HepG2 (cell line): ENCODE data around the gene TRAF3.

ENCODE experiments used
- ELF1 ChIP-seq: sonication (generic); formaldehyde crosslinking; IDR thresholded peaks from 2 replicates; pipeline ENCODE4 v1.4.0; 2020; ENCODE audit warnings: missing genetic modification reagents
- FOSL1 ChIP-seq: sonication (generic); formaldehyde crosslinking; IDR thresholded peaks from 2 replicates; pipeline ENCODE4 v1.9.0; 2021; ENCODE audit warnings: missing genetic modification reagents, borderline replicate concordance
- MAX ChIP-seq: IDR thresholded peaks from 2 replicates; pipeline ENCODE4 v1.6.1; 2012; ENCODE audit warnings: inconsistent platforms
- POLR2AphosphoS5 ChIP-seq: IDR thresholded peaks from 2 replicates; pipeline ENCODE4 v1.6.1; 2012; ENCODE audit warnings: low read depth, low read length
- SNAPC2 ChIP-seq: sonication (generic); formaldehyde crosslinking; IDR thresholded peaks from 2 replicates; pipeline ENCODE4 v1.8.1; 2022; ENCODE audit warnings: mild to moderate bottlenecking, missing genetic modification reagents
- SP1 ChIP-seq, 2 experiments: fragments of 450-650 bp in 1 of 2; sonication (generic) in 1 of 2; formaldehyde crosslinking in 1 of 2; IDR thresholded peaks; 2 replicates each; pipeline versions ENCODE4 v1.4.0 to v1.6.1; 2016 to 2020; ENCODE audit warnings: missing genetic modification reagents in 1 of 2
- U2AF1 ChIP-seq: fragments of 200-400 bp; formaldehyde crosslinking; optimal IDR thresholded peaks from 2 replicates; pipeline ENCODE3; 2017; ENCODE audit warnings: mild to moderate bottlenecking, low read depth, low read length
- ZNF10 ChIP-seq: sonication (generic); formaldehyde crosslinking; IDR thresholded peaks from 2 replicates; pipeline ENCODE4 v1.4.0; 2020; ENCODE audit warnings: mild to moderate bottlenecking, low read depth, missing genetic modification reagents, borderline replicate concordance
- ZNF280B ChIP-seq: sonication (generic); formaldehyde crosslinking; IDR thresholded peaks from 2 replicates; pipeline ENCODE4 v1.5.0; 2020; ENCODE audit warnings: missing genetic modification reagents, mild to moderate bottlenecking, borderline replicate concordance
- ZNF281 ChIP-seq: sonication (generic); formaldehyde crosslinking; IDR thresholded peaks from 2 replicates; pipeline ENCODE4 v1.4.0; 2020; ENCODE audit warnings: missing genetic modification reagents, borderline replicate concordance
- TF ChIP-seq, protein P1 (sequence below): sonication (generic); formaldehyde crosslinking; IDR thresholded peaks from 2 replicates; pipeline ENCODE4 v1.5.0; 2020; ENCODE audit warnings: mild to moderate bottlenecking, missing genetic modification reagents
- TF ChIP-seq, protein P2 (sequence below), 2 experiments: sonication (generic) in 1 of 2; formaldehyde crosslinking in 1 of 2; IDR thresholded peaks; 2 replicates each; pipeline versions ENCODE4 v1.5.1 to v1.6.1; 2011 to 2020; ENCODE audit warnings: borderline replicate concordance in 1 of 2, low read depth in 1 of 2, low read length in 1 of 2, mild to moderate bottlenecking in 1 of 2, missing genetic modification reagents in 1 of 2, moderate library complexity in 1 of 2

DNA sequence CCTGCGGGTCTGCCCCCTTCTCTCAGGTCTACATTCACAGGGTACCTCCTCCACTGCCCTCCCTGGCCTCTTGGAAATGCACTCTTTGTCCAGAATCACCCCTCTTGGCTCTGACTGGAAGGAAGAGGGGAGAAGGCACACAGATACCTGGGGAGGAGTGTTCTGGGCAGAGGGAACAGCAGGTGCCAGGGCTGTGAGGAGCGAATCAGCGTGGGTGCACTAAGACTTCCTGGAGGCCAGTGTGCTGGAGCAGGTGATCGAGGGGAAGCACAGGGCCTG, 8.3 kb upstream of the TRAF3 start:
- no peak for TF ChIP-seq ZNF281
- no peak for TF ChIP-seq POLR2AphosphoS5
- TF ChIP-seq SNAPC2 (CRISPR knock-in tag): no peak
- TF ChIP-seq ZNF280B (CRISPR knock-in tag): no peak
- no peak for TF ChIP-seq U2AF1
- TF ChIP-seq ZNF10 (CRISPR knock-in tag): no peak
- TF ChIP-seq, protein P1, sequence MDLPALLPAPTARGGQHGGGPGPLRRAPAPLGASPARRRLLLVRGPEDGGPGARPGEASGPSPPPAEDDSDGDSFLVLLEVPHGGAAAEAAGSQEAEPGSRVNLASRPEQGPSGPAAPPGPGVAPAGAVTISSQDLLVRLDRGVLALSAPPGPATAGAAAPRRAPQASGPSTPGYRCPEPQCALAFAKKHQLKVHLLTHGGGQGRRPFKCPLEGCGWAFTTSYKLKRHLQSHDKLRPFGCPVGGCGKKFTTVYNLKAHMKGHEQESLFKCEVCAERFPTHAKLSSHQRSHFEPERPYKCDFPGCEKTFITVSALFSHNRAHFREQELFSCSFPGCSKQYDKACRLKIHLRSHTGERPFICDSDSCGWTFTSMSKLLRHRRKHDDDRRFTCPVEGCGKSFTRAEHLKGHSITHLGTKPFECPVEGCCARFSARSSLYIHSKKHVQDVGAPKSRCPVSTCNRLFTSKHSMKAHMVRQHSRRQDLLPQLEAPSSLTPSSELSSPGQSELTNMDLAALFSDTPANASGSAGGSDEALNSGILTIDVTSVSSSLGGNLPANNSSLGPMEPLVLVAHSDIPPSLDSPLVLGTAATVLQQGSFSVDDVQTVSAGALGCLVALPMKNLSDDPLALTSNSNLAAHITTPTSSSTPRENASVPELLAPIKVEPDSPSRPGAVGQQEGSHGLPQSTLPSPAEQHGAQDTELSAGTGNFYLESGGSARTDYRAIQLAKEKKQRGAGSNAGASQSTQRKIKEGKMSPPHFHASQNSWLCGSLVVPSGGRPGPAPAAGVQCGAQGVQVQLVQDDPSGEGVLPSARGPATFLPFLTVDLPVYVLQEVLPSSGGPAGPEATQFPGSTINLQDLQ (CRISPR knock-in tag): no peak
- TF ChIP-seq, protein P2, sequence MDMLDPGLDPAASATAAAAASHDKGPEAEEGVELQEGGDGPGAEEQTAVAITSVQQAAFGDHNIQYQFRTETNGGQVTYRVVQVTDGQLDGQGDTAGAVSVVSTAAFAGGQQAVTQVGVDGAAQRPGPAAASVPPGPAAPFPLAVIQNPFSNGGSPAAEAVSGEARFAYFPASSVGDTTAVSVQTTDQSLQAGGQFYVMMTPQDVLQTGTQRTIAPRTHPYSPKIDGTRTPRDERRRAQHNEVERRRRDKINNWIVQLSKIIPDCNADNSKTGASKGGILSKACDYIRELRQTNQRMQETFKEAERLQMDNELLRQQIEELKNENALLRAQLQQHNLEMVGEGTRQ (IDR thresholded peaks at IDR 0.05; ENCODE audit: low read depth, low read length): no peak
- TF ChIP-seq, protein P2 (CRISPR knock-in tag; IDR thresholded peaks at IDR 0.05; ENCODE audit: borderline replicate concordance): no peak
- TF ChIP-seq FOSL1 (CRISPR knock-in tag): no peak
- no peak for TF ChIP-seq MAX
- no peak for TF ChIP-seq SP1 (IDR thresholded peaks at IDR 0.05)
- no peak for TF ChIP-seq SP1 (CRISPR knock-in tag; IDR thresholded peaks at IDR 0.05)
- no peak for TF ChIP-seq ELF1 (CRISPR knock-in tag)
